HEK293 (cell line): ENCODE results near the gene PRKCA.

Experiments used
- ZBTB8A ChIP-seq: fragments of 450-650 bp; formaldehyde crosslinking; IDR thresholded peaks from 2 replicates; pipeline ENCODE4 v1.5.1; 2016; ENCODE audit warnings: missing biosample characterization, missing genetic modification characterization
- ZNF280C ChIP-seq: fragments of 450-650 bp; formaldehyde crosslinking; IDR thresholded peaks from 2 replicates; pipeline ENCODE4 v1.5.1; 2016; ENCODE audit warnings: missing biosample characterization, missing genetic modification characterization
- ZNF416 ChIP-seq: fragments of 450-650 bp; formaldehyde crosslinking; IDR thresholded peaks from 2 replicates; pipeline ENCODE4 v1.5.1; 2016; ENCODE audit warnings: missing biosample characterization, missing genetic modification characterization
- ZNF660 ChIP-seq: fragments of 450-650 bp; IDR thresholded peaks from 2 replicates; pipeline ENCODE4 v1.5.1; 2018; ENCODE audit warnings: missing biosample characterization, mild to moderate bottlenecking, missing genetic modification characterization
- TF ChIP-seq, protein P1 (sequence below): fragments of 450-650 bp; formaldehyde crosslinking; IDR thresholded peaks from 2 replicates; pipeline ENCODE4 v1.5.1; 2016; ENCODE audit warnings: missing biosample characterization, missing genetic modification characterization

DNA sequence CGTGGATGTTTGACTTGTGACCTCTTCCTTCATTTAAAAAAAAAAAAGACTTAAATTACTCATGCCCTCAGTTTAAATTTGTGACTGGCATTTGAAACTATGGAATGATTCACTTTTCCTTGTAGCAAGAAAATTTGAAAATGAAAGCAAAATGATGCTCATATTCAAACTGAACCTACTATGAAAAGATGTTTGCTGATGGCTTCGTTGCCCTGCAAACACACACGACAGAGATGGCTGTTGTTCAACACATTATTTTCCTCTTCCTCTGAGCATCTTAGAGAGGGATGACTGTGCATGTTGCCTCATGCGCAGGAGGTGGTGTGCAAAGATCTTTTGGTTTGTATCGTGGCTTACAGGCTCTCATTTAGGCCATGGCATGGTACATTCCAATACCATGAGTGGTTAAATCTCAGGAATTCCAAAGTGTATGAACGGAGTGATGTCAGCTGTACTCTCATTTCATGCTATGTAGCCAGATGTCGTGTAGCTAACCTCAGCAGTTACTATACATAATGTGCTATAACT lies 164.5 kb downstream of the PRKCA start:
- peak; percentile 68; the same call in 1 of the 2 replicates for TF ChIP-seq ZNF660 (tag by site-specific recombination)
- TF ChIP-seq, protein P1, sequence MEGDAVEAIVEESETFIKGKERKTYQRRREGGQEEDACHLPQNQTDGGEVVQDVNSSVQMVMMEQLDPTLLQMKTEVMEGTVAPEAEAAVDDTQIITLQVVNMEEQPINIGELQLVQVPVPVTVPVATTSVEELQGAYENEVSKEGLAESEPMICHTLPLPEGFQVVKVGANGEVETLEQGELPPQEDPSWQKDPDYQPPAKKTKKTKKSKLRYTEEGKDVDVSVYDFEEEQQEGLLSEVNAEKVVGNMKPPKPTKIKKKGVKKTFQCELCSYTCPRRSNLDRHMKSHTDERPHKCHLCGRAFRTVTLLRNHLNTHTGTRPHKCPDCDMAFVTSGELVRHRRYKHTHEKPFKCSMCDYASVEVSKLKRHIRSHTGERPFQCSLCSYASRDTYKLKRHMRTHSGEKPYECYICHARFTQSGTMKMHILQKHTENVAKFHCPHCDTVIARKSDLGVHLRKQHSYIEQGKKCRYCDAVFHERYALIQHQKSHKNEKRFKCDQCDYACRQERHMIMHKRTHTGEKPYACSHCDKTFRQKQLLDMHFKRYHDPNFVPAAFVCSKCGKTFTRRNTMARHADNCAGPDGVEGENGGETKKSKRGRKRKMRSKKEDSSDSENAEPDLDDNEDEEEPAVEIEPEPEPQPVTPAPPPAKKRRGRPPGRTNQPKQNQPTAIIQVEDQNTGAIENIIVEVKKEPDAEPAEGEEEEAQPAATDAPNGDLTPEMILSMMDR (tag by site-specific recombination): no peak
- TF ChIP-seq ZNF280C: no peak
- TF ChIP-seq ZBTB8A (tag by site-specific recombination): no peak
- no peak for TF ChIP-seq ZNF416 (tag by site-specific recombination)
